Neural cell (in vitro differentiated cells): ENCODE data around the gene MAG.
A peak's percentile ranks its signal among the peaks of the same experiment; 100 is the strongest.

Experiments
- EP300 ChIP-seq: fragments of 450-650 bp; conservative IDR thresholded peaks from 2 replicates; pipeline ENCODE4 v1.6.1; 2014; ENCODE audit warnings: antibody characterized with exemption, mild to moderate bottlenecking, moderate library complexity; ENCODE audit not compliant: poor library complexity, severe bottlenecking
- EZH2 ChIP-seq: fragments of 200-600, 300-800 bp; shearing (Covaris generic), sonication (generic); IDR thresholded peaks from 2 replicates; pipeline ENCODE4 v1.6.1; 2014; ENCODE audit warnings: antibody characterized with exemption, low read length, borderline replicate concordance, mild to moderate bottlenecking; ENCODE audit not compliant: insufficient read depth, poor library complexity, severe bottlenecking
- POLR2AphosphoS5 ChIP-seq: IDR thresholded peaks from 2 replicates; pipeline ENCODE4 v1.6.1; 2012
- RAD21 ChIP-seq: fragments of 450-650 bp; conservative IDR thresholded peaks from 2 replicates; pipeline ENCODE4 v1.6.1; 2014; ENCODE audit warnings: antibody characterized with exemption, mild to moderate bottlenecking, moderate library complexity
- SMC3 ChIP-seq: fragments of 450-650 bp; conservative IDR thresholded peaks from 2 replicates; pipeline ENCODE4 v1.6.1; 2014; ENCODE audit warnings: antibody characterized with exemption, mild to moderate bottlenecking, moderate library complexity; ENCODE audit not compliant: poor library complexity
- TAF1 ChIP-seq: IDR thresholded peaks from 2 replicates; pipeline ENCODE4 v1.6.1; 2012; ENCODE audit warnings: low read depth
- TF ChIP-seq, protein P1 (sequence below): fragments of 450-650 bp; IDR thresholded peaks from 2 replicates; pipeline ENCODE4 v1.5.1; 2014; ENCODE audit warnings: antibody characterized with exemption, mild to moderate bottlenecking, moderate library complexity; ENCODE audit not compliant: poor library complexity, severe bottlenecking
- TF ChIP-seq, protein P2 (sequence below): IDR thresholded peaks from 2 replicates; pipeline ENCODE4 v1.6.1; 2012; ENCODE audit warnings: borderline replicate concordance

DNA sequence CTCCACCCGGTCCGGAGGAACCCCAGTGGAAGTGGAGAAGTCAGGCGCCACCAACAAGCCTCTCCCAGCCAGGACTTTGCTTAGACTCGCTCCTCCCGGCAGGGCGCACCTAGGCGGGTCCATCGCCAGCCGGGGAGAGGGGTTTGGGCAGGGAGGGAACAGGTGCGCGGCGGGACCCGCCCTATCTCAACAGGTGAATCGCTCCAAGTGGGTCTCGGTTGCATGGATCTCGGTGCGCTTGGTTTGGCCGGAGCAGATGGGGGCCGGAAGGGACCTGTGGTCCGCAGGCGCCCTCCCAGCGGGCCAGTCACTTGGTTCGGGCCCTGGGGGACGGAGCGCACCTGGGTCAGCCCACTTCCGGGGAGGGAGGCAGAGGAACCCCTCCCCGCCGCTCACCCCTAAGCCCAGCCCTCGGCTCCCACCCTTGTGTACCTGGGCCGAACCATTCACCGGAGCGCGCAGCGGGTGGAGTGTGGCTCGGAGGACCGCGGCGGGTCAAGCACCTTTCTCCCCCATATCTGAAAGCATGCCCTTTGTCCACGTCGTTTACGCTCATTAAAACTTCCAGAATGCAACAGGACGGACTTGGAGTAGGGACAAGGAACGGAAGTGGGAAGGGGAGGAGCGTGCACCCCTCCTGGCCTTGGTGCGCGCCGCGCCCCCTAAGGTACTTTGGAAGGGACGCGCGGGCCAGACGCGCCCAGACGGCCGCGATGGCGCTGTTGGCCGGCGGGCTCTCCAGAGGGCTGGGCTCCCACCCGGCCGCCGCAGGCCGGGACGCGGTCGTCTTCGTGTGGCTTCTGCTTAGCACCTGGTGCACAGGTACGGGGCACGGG, 43.4 kb upstream of the MAG start, which contains the start of gene LSR:
- TF ChIP-seq, protein P1, sequence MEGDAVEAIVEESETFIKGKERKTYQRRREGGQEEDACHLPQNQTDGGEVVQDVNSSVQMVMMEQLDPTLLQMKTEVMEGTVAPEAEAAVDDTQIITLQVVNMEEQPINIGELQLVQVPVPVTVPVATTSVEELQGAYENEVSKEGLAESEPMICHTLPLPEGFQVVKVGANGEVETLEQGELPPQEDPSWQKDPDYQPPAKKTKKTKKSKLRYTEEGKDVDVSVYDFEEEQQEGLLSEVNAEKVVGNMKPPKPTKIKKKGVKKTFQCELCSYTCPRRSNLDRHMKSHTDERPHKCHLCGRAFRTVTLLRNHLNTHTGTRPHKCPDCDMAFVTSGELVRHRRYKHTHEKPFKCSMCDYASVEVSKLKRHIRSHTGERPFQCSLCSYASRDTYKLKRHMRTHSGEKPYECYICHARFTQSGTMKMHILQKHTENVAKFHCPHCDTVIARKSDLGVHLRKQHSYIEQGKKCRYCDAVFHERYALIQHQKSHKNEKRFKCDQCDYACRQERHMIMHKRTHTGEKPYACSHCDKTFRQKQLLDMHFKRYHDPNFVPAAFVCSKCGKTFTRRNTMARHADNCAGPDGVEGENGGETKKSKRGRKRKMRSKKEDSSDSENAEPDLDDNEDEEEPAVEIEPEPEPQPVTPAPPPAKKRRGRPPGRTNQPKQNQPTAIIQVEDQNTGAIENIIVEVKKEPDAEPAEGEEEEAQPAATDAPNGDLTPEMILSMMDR, result no peak
- TF ChIP-seq POLR2AphosphoS5 (no peak), EZH2 (peak; percentile 32), RAD21 (no peak), EP300 (no peak), TAF1 (no peak), SMC3 (no peak)
- TF ChIP-seq, protein P2, sequence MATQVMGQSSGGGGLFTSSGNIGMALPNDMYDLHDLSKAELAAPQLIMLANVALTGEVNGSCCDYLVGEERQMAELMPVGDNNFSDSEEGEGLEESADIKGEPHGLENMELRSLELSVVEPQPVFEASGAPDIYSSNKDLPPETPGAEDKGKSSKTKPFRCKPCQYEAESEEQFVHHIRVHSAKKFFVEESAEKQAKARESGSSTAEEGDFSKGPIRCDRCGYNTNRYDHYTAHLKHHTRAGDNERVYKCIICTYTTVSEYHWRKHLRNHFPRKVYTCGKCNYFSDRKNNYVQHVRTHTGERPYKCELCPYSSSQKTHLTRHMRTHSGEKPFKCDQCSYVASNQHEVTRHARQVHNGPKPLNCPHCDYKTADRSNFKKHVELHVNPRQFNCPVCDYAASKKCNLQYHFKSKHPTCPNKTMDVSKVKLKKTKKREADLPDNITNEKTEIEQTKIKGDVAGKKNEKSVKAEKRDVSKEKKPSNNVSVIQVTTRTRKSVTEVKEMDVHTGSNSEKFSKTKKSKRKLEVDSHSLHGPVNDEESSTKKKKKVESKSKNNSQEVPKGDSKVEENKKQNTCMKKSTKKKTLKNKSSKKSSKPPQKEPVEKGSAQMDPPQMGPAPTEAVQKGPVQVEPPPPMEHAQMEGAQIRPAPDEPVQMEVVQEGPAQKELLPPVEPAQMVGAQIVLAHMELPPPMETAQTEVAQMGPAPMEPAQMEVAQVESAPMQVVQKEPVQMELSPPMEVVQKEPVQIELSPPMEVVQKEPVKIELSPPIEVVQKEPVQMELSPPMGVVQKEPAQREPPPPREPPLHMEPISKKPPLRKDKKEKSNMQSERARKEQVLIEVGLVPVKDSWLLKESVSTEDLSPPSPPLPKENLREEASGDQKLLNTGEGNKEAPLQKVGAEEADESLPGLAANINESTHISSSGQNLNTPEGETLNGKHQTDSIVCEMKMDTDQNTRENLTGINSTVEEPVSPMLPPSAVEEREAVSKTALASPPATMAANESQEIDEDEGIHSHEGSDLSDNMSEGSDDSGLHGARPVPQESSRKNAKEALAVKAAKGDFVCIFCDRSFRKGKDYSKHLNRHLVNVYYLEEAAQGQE, result no peak
